Natural killer cell (primary cell): ENCODE measurements around the gene LRRK2. TPM values are rescaled to one million over a fixed set of nuclear protein-coding genes. Genes with fewer than 3 reads are reported as not detected.
"Not testable (repeated sequence)": the region's sequence is repeated elsewhere in the genome, so short reads cannot be mapped to it uniquely, and the experiment has no call there.

ENCODE experiments used
- ATAC-seq, 3 donors: fragments of 150-1000 bp in 2 of 3; fragments of 200-7000 bp in 1 of 3; cut with Tn5 transposase; 1 replicate in 1 of 3; 2 replicates in 2 of 3; pipeline ENCODE4 v1.10.0; 2021; ENCODE audit warnings: mild to moderate bottlenecking in 2 of 3, moderate library complexity in 2 of 3
- DNase-seq, 2 donors: peaks; one replicate each; pipeline versions ENCODE4 v3.0.0 to v3.0.0-alpha.2; 2013 to 2021; ENCODE audit warnings: mixed read lengths in 1 of 2
- H3K27ac ChIP-seq: one replicate; pipeline ENCODE4 v1.5.1; 2013; ENCODE audit warnings: mild to moderate bottlenecking, low read length
- H3K27me3 ChIP-seq: one replicate; pipeline ENCODE4 v1.6.1; 2013; ENCODE audit warnings: low read length; ENCODE audit not compliant: control insufficient read depth, insufficient read depth
- H3K36me3 ChIP-seq: one replicate; pipeline ENCODE4 v1.6.1; 2013; ENCODE audit warnings: low read length; ENCODE audit not compliant: control insufficient read depth, insufficient read depth
- H3K4me1 ChIP-seq: one replicate; pipeline ENCODE4 v1.6.1; 2013; ENCODE audit warnings: low read length; ENCODE audit not compliant: control insufficient read depth, insufficient read depth
- H3K4me3 ChIP-seq: one replicate; pipeline ENCODE4 v1.5.1; 2013; ENCODE audit warnings: low read length
- H3K9me3 ChIP-seq: one replicate; pipeline ENCODE4 v1.6.1; 2013; ENCODE audit warnings: low read length; ENCODE audit not compliant: control insufficient read depth, insufficient read depth
- H3K27ac Mint-ChIP-seq, 2 donors: one replicate each; pipeline ENCODE4 v1.8.0; 2022; ENCODE audit warnings: mild to moderate bottlenecking in 2 of 2, mixed read lengths in 2 of 2, moderate library complexity in 1 of 2
- H3K27me3 Mint-ChIP-seq, 2 donors: one replicate each; pipeline ENCODE4 v1.8.0; 2022; ENCODE audit warnings: low read depth in 2 of 2, mixed read lengths in 2 of 2
- H3K36me3 Mint-ChIP-seq: one replicate; pipeline ENCODE4 v1.8.0; 2022; ENCODE audit warnings: mixed read lengths
- H3K4me1 Mint-ChIP-seq, 2 donors: one replicate each; pipeline ENCODE4 v1.8.0; 2022; ENCODE audit warnings: mixed read lengths in 2 of 2
- H3K4me3 Mint-ChIP-seq: one replicate; pipeline ENCODE4 v1.8.0; 2022; ENCODE audit warnings: mild to moderate bottlenecking, moderate library complexity, mixed read lengths
- H3K9me3 Mint-ChIP-seq, 2 donors: one replicate each; pipeline ENCODE4 v1.8.0; 2022; ENCODE audit warnings: mixed read lengths in 2 of 2
- WGBS: methylation state at CpG from one replicate; pipeline ENCODE4 v1.1.7; 2013; ENCODE audit warnings: missing lambda C conversion rate; ENCODE audit not compliant: insufficient coverage; 5-methylcytosine and 5-hydroxymethylcytosine counted together
- intact Hi-C: fragments of 100-400 bp; cut with micrococcal nuclease; formaldehyde crosslinking; loops from one replicate; pipeline ENCODE4 v1.14.2; 2022
- total RNA-seq, 4 donors: library from RNA; stranded (reverse); fragments of 120-200 nt in 1 of 4; gene quantifications; one replicate each; pipeline versions ENCODE4 v1.2.3 to v1.2.4, GENCODE V29; 2013 to 2022
- TF ChIP-seq, protein P1 (sequence below): fragments of 200-600 bp; IDR thresholded peaks from one replicate; pipeline ENCODE4 v1.8.0; 2022; ENCODE audit warnings: antibody characterized with exemption

The LRRK2 gene
- total RNA-seq, 3 donors from 2014 or later (not counting 1 experiment from before 2014, with no cell fraction given): 1.6 to 6.1 (median 3.3) TPM

DNA sequence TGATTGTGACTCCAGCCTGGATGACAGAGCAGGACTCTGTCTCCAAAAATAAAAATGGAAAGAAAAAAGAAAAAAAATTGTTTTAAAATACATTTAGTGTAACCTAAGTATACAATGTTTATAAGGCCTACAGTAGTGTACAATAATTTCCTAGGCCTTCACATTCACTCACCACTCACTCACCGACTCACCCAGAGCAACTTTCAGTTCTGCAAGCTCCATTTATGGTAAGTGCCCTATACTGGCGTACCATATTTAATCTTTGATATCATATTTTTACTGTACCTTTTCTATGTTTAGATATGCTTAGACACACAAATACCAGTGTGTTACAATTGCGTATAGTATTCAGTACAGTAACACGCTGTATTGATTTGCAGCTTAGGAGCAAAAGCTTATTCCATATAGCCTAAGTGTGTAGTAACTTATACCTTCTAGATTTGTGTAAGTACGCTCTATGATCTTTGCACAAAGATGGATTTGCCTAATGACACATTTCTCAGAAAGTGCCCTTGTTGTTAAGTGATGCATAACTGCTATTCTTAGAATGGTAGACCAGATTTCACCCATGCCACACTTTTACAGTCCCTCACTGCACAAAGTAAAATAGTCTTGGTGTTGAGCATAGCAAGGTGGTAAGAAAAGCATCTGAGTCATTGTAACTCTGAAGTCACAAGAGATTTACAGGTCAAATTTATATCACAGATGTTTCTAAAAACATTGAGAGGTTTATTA is 151.9 kb downstream of the LRRK2 start:
- WGBS: 97% methylated on average over 3 of the region's 5 CpGs
- TF ChIP-seq, protein P1, sequence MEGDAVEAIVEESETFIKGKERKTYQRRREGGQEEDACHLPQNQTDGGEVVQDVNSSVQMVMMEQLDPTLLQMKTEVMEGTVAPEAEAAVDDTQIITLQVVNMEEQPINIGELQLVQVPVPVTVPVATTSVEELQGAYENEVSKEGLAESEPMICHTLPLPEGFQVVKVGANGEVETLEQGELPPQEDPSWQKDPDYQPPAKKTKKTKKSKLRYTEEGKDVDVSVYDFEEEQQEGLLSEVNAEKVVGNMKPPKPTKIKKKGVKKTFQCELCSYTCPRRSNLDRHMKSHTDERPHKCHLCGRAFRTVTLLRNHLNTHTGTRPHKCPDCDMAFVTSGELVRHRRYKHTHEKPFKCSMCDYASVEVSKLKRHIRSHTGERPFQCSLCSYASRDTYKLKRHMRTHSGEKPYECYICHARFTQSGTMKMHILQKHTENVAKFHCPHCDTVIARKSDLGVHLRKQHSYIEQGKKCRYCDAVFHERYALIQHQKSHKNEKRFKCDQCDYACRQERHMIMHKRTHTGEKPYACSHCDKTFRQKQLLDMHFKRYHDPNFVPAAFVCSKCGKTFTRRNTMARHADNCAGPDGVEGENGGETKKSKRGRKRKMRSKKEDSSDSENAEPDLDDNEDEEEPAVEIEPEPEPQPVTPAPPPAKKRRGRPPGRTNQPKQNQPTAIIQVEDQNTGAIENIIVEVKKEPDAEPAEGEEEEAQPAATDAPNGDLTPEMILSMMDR: no peak
- Mint-ChIP-seq H3K27ac (no peak overlapping the region), H3K36me3 (no peaks in the 10 kb centered on the region), H3K9me3 (peaks cover 3 to 5% of the 10 kb centered on the region in 2 donors), H3K27me3 (no peaks in the 10 kb centered on the region), H3K4me3 (no peak overlapping the region), H3K4me1 (no peaks in the 10 kb centered on the region)
- H3K36me3 ChIP-seq: no peaks in the 10 kb centered on the region
- no peak overlapping the region for H3K27ac ChIP-seq
- intact Hi-C loops: no loop called here
- no peak for ATAC-seq
- no peaks in the 10 kb centered on the region for H3K4me1 ChIP-seq
- H3K4me3 ChIP-seq: no peak overlapping the region
- DNase-seq: no peak
- no peaks in the 10 kb centered on the region for H3K9me3 ChIP-seq
- H3K27me3 ChIP-seq: no peaks in the 10 kb centered on the region

DNA sequence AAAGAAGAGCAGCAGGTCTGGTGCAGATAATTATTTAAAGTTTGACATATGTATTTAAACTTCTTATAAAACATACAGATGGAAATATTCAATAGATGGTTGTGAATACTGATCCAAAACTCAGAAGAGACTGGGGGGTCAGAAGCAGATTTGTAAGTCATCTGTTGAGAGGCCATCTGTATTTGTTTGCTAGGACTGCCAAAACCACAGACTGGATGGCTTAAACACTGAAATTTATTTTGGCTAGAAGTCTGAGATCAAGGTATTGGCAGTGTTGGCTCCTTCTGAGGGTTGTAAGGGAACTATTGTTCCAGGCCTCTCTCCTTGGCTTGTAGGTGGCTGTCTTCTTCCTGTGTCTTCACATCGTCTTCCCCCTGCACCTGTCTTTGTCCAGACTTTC is 153.9 kb downstream of the LRRK2 start:
- WGBS: 63% methylated on average over 1 of the region's 1 CpG
- Histone ChIP-seq H3K36me3 (no peaks in the 10 kb centered on the region), H3K4me3 (no peak overlapping the region), H3K4me1 (no peaks in the 10 kb centered on the region), H3K27me3 (no peaks in the 10 kb centered on the region), H3K27ac (no peak overlapping the region), H3K9me3 (no peaks in the 10 kb centered on the region)
- Mint-ChIP-seq H3K4me3 (no peak overlapping the region), H3K36me3 (no peaks in the 10 kb centered on the region), H3K27me3 (no peaks in the 10 kb centered on the region), H3K4me1 (no peaks in the 10 kb centered on the region), H3K27ac (no peak overlapping the region), H3K9me3 (peaks cover 3 to 5% of the 10 kb centered on the region in 2 donors)
- ATAC-seq (no peak), DNase-seq (no peak)
- intact Hi-C loops: no loop called here
- TF ChIP-seq, protein P1: no peak

DNA sequence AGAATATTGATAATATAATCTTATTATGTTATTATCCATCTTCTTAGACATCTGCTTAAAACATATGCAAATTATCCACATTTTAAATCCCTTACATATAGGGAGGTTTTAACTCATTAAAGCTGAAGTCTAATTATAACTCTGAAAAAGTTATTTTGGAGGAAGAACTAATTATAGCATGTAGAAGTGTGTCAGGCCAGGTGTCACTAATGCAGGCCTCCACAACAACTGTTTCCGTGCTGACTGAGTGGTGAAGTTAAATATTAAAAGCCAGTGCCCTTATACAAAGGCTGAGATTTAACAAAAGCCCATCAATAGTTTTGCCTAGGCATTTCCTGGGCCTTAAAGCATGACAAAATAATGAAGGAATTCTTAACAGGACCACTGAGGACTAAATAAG is 157.4 kb downstream of the LRRK2 start:
- DNase-seq (no peak), ATAC-seq (no peak)
- Mint-ChIP-seq H3K27me3 (no peaks in the 10 kb centered on the region), H3K9me3 (peaks cover 6% of the 10 kb centered on the region in 2 donors), H3K4me1 (no peaks in the 10 kb centered on the region), H3K4me3 (no peak overlapping the region), H3K36me3 (no peaks in the 10 kb centered on the region), H3K27ac (no peak overlapping the region)
- H3K4me1 ChIP-seq: no peaks in the 10 kb centered on the region
- H3K9me3 ChIP-seq: no peaks in the 10 kb centered on the region
- 85% methylated on average over 1 of the region's 1 CpG for WGBS
- no peak overlapping the region for H3K4me3 ChIP-seq
- no peaks in the 10 kb centered on the region for H3K27me3 ChIP-seq
- no peak overlapping the region for H3K27ac ChIP-seq
- no peaks in the 10 kb centered on the region for H3K36me3 ChIP-seq
- intact Hi-C loops: no loop called here
- TF ChIP-seq, protein P1: no peak

DNA sequence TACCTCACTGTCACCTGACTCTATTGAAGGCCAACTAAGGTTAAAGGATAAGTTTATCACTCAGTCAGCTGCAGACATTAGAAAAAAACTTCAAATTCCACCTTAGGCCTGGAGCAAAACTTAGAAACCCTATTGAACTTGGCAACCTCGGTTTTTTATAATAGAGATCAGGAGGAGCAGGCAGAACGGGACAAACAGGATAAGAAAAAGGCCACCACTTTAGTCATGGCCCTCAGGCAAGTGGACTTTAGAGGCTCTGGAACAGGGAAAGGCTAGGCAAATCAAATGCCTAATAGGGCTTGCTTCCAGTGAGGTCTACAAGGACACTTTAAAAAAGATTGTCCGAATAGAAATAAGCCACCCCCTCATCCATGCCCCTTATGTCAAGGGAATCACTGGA is 162.5 kb downstream of the LRRK2 start:
- 74% methylated on average over 2 of the region's 3 CpGs for WGBS

More for the DNA sequence above, 162.5 kb downstream of the LRRK2 start:
- H3K27ac Mint-ChIP-seq, intact Hi-C loops, H3K36me3 Mint-ChIP-seq, DNase-seq, H3K4me3 ChIP-seq, H3K27me3 ChIP-seq, H3K36me3 ChIP-seq, H3K4me1 ChIP-seq, H3K9me3 Mint-ChIP-seq, H3K9me3 ChIP-seq, H3K27me3 Mint-ChIP-seq, ATAC-seq, H3K4me1 Mint-ChIP-seq, H3K4me3 Mint-ChIP-seq, H3K27ac ChIP-seq: not testable (repeated sequence)
